Measurements from ENCODE around the gene REG1B. TPM values are rescaled to one million over a fixed set of nuclear protein-coding genes. Genes with fewer than 3 reads are reported as not detected.
A peak's percentile ranks its signal among the peaks of the same experiment; 100 is the strongest.

Gene REG1B, protein sequence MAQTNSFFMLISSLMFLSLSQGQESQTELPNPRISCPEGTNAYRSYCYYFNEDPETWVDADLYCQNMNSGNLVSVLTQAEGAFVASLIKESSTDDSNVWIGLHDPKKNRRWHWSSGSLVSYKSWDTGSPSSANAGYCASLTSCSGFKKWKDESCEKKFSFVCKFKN
- not detected for polyA plus RNA-seq (ENCODE audit: low read depth in 6 of 6)

GRCh38 chr2:79087785-79088364 is at the start of gene REG1B:
Gene REG1B, minus strand, starts transcription at chr2:79087993. Its CDS starts 381 bp downstream, at chr2:79087612.
- Mint-ChIP-seq H3K4me3 (peak within 1 kb of the TSS in 2 of 8 donors; percentile 11 to 20), H3K36me3 (peaks cover 0 to 2% of the 10 kb centered on the region in 2 donors), H3K9me3 (peaks cover 0 to 7% (median 0%) of the 10 kb centered on the region in 7 donors), H3K27me3 (no peaks in the 10 kb centered on the region), H3K27ac (peak within 1 kb of the TSS in 2 of 6 donors; percentile 50 to 64), H3K4me1 (peaks cover 19 to 30% (median 25%) of the 10 kb centered on the region in 3 donors)
- ATAC-seq (ENCODE audit: low read depth in 2 of 2) (no peak), DNase-seq (no peak)

- peaks cover 0 to 2% (median 0%) of the 10 kb centered on the region in 7 donors for H3K9me3 Mint-ChIP-seq
- no peak for ATAC-seq (ENCODE audit: low read depth in 2 of 2)
- peaks cover 0 to 9% (median 3%) of the 10 kb centered on the region in 3 donors for H3K4me1 Mint-ChIP-seq
These were observed 43.9 kb upstream of the REG1B start for GRCh38 chr2:79131687-79132086.

DNA sequence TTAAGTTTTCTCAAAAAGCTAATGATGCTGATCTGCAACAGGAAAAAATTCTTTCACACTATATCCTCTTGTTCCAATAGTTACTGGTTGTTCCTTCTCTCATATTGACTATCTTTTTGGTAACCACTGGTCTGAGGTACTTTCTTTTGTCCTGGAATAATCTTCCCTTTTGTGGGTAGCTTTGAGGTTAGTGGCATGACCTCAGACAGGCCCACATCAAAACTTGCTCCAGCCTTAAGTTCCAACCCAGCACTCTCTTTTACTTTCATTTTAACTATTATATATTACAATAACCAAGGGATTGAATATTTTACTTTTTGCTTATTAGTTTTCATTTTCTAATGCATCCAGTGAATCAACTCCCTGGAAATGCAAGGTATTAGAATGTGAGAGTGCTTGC is 42.0 kb upstream of the REG1B start:
- H3K36me3 Mint-ChIP-seq, result no peaks in the 10 kb centered on the region
- no peak for DNase-seq
- ATAC-seq (ENCODE audit: low read depth in 2 of 2), result no peak
- no peak overlapping the region for H3K4me3 Mint-ChIP-seq
- H3K27me3 Mint-ChIP-seq, result peaks cover 0 to 7% (median 4%) of the 10 kb centered on the region in 3 donors
- peaks cover 0 to 9% (median 3%) of the 10 kb centered on the region in 3 donors for H3K4me1 Mint-ChIP-seq
- H3K9me3 Mint-ChIP-seq, result no peaks in the 10 kb centered on the region
- H3K27ac Mint-ChIP-seq, result no peak overlapping the region

More at GRCh38 chr2:79131687-79132086, 43.9 kb upstream of the REG1B start:
- no peak for DNase-seq
- Mint-ChIP-seq H3K4me3 (no peak overlapping the region), H3K27me3 (peaks cover 4 to 24% (median 12%) of the 10 kb centered on the region in 3 donors), H3K27ac (no peak overlapping the region), H3K36me3 (no peaks in the 10 kb centered on the region)

- H3K27ac Mint-ChIP-seq, result no peak overlapping the region
- DNase-seq (no peak), ATAC-seq (ENCODE audit: low read depth in 2 of 2) (no peak)
- peaks cover 0 to 9% (median 3%) of the 10 kb centered on the region in 3 donors for H3K4me1 Mint-ChIP-seq
- H3K9me3 Mint-ChIP-seq, result no peaks in the 10 kb centered on the region
- peaks cover 0 to 5% (median 4%) of the 10 kb centered on the region in 3 donors for H3K27me3 Mint-ChIP-seq
- H3K4me3 Mint-ChIP-seq, result no peak overlapping the region
- no peaks in the 10 kb centered on the region for H3K36me3 Mint-ChIP-seq
These were observed 41.5 kb upstream of the REG1B start for GRCh38 chr2:79129260-79129659.

GRCh38 chr2:79128406-79128805 is 40.6 kb upstream of the REG1B start:
- Mint-ChIP-seq H3K27ac (peak overlapping the region in 2 of 6 donors; percentile 9 to 70), H3K27me3 (peaks cover 0 to 4% (median 0%) of the 10 kb centered on the region in 3 donors), H3K36me3 (no peaks in the 10 kb centered on the region), H3K9me3 (no peaks in the 10 kb centered on the region), H3K4me1 (peaks cover 0 to 9% (median 3%) of the 10 kb centered on the region in 3 donors), H3K4me3 (no peak overlapping the region)
- ATAC-seq (ENCODE audit: low read depth in 2 of 2) (no peak), DNase-seq (no peak)

GRCh38 chr2:79125721-79125985 is 37.9 kb upstream of the REG1B start:
- Mint-ChIP-seq H3K4me1 (peaks cover 0 to 9% (median 3%) of the 10 kb centered on the region in 3 donors), H3K27ac (no peak overlapping the region), H3K36me3 (peaks cover 0 to 9% of the 10 kb centered on the region in 2 donors), H3K9me3 (no peaks in the 10 kb centered on the region), H3K4me3 (no peak overlapping the region), H3K27me3 (peaks cover 0 to 8% (median 4%) of the 10 kb centered on the region in 3 donors)
- no peak for ATAC-seq (ENCODE audit: low read depth in 2 of 2)
- DNase-seq, result no peak

- Mint-ChIP-seq H3K9me3 (no peaks in the 10 kb centered on the region), H3K27me3 (peaks cover 0 to 8% (median 4%) of the 10 kb centered on the region in 3 donors), H3K4me3 (no peak overlapping the region), H3K4me1 (peaks cover 0 to 6% (median 3%) of the 10 kb centered on the region in 3 donors), H3K27ac (peak overlapping the region in 3 of 6 donors; percentile 8 to 27 (median 14)), H3K36me3 (peaks cover 0 to 9% of the 10 kb centered on the region in 2 donors)
- DNase-seq, result no peak
- no peak for ATAC-seq (ENCODE audit: low read depth in 2 of 2)
These were observed 37.3 kb upstream of the REG1B start for GRCh38 chr2:79124907-79125720.

GRCh38 chr2:79122676-79123075 is 34.9 kb upstream of the REG1B start:
- H3K4me1 Mint-ChIP-seq, result no peaks in the 10 kb centered on the region

DNA sequence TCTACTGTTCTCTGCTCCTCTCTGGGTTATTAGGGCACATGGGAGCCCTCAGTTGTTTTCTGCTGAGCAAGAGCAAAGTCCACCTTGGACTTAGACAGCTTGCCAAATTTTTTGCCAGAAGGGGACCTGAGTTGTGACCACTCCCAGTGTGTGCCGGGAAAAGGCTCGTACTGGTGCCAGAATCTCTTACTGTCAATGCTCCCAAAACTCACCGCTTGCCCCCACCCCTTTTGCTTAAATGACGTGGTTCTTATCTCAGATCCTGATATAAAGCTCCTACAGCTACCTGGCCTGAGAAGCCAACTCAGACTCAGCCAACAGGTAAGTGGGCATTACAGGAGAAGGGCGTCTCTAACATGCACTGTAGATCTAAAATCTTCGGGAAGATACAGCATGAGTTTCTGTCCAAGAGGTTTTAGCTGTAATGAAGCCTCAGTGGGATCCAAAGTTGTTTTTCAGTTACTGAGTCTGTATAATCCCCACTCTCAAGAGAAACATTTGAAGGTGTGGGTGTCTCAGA is 32.5 kb upstream of the REG1B start, which contains the start of gene REG1A:
TSS of gene REG1A (plus strand) at position 295 of the 520 bp plus-strand sequence. CDS start 374 bp downstream, outside the sequence.
- ATAC-seq (ENCODE audit: low read depth in 2 of 2), result no peak
- H3K36me3 Mint-ChIP-seq, result peaks cover 0 to 9% of the 10 kb centered on the region in 2 donors

More at GRCh38 chr2:79122676-79123075, 34.9 kb upstream of the REG1B start:
- no peak for DNase-seq
- Mint-ChIP-seq H3K36me3 (peaks cover 0 to 9% of the 10 kb centered on the region in 2 donors), H3K27ac (no peak overlapping the region), H3K27me3 (peaks cover 0 to 8% (median 8%) of the 10 kb centered on the region in 3 donors), H3K4me3 (no peak overlapping the region), H3K9me3 (peaks cover 0 to 3% (median 0%) of the 10 kb centered on the region in 7 donors)
- ATAC-seq (ENCODE audit: low read depth in 2 of 2), result no peak

GRCh38 chr2:79116997-79117928 is 29.5 kb upstream of the REG1B start:
- H3K4me3 Mint-ChIP-seq, result no peak overlapping the region
- no peak for ATAC-seq (ENCODE audit: low read depth in 2 of 2)
- no peak for DNase-seq
- peaks cover 0 to 13% (median 4%) of the 10 kb centered on the region in 3 donors for H3K27me3 Mint-ChIP-seq
- H3K36me3 Mint-ChIP-seq, result peaks cover 0 to 9% of the 10 kb centered on the region in 2 donors
- peaks cover 0 to 3% (median 0%) of the 10 kb centered on the region in 7 donors for H3K9me3 Mint-ChIP-seq
- no peak overlapping the region for H3K27ac Mint-ChIP-seq
- H3K4me1 Mint-ChIP-seq, result peaks cover 0 to 25% (median 6%) of the 10 kb centered on the region in 3 donors

More for the DNA sequence above, 32.5 kb upstream of the REG1B start, which contains the start of gene REG1A:
- Mint-ChIP-seq H3K27ac (peak within 1 kb of the TSS in 4 of 6 donors; percentile 10 to 58 (median 36)), H3K4me1 (peaks cover 0 to 8% (median 1%) of the 10 kb centered on the region in 3 donors), H3K9me3 (peaks cover 0 to 3% (median 0%) of the 10 kb centered on the region in 7 donors), H3K27me3 (peaks cover 0 to 8% (median 4%) of the 10 kb centered on the region in 3 donors), H3K4me3 (no peak within 1 kb of the TSS)
- no peak for DNase-seq

DNA sequence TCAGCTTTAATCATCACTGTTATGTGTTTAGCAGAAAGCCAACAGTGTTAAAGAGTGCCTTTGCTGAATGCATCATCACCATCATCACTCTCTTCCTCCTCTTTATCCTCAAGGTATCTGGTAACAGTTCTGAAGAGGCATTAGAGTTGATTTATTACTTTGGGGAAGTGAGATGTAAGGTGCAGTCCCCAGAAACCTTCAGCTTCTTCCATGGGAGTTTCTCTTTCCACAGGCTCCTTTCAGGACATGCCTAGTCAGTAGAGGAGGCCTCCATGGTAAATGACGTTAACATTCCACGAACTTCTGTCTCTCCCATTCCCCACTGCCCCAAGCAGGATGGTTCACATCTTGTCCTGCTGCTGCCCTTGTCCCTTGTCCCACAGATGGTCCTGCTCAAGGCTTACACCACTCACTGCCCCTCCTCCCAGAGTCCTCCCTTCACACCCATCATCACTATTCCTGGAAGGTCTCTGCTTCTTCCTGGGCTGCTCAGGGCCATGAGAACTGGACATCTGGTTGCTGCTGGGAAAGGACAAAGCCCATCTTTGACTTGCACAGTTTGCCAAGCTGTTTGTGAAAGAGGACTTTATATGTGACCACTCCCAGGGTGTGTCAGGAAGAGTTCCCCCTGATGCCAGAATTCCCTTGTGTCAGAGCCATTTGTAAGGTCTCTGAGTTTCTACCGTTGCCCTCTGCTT is 27.2 kb upstream of the REG1B start:
- Mint-ChIP-seq H3K9me3 (peaks cover 0 to 5% (median 2%) of the 10 kb centered on the region in 7 donors), H3K36me3 (no peaks in the 10 kb centered on the region), H3K4me3 (no peak overlapping the region), H3K27ac (peak overlapping the region in 4 of 6 donors; percentile 2 to 85 (median 62)), H3K4me1 (peaks cover 0 to 33% (median 6%) of the 10 kb centered on the region in 3 donors), H3K27me3 (peaks cover 0 to 5% (median 4%) of the 10 kb centered on the region in 3 donors)
- no peak for DNase-seq
- no peak for ATAC-seq (ENCODE audit: low read depth in 2 of 2)

DNA sequence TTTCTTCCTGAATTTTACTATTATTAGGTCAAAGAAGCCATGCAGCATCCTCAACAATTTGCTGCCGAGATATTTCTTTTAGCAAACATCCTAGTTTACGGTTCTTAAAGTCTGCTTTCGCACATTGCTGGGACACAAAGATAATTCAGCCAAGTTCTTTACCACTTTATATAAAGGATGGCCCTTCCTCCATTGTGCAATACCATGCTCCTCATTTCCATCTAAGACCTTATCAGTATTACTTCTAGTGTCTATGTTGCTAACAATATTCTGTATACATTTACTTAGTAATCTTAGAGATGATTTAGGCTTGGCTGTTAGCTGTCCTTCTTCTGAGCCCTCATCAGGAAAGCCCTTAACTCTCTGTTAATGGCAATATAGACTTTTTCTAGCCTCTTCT is 24.5 kb upstream of the REG1B start:
- Mint-ChIP-seq H3K4me1 (peaks cover 0 to 33% (median 6%) of the 10 kb centered on the region in 3 donors), H3K9me3 (peaks cover 0 to 4% (median 0%) of the 10 kb centered on the region in 7 donors), H3K27me3 (peaks cover 0 to 5% (median 0%) of the 10 kb centered on the region in 3 donors), H3K36me3 (no peaks in the 10 kb centered on the region), H3K27ac (peak overlapping the region in 1 of 6 donors; percentile 30), H3K4me3 (peak overlapping the region in 1 of 8 donors; percentile 73)
- no peak for ATAC-seq (ENCODE audit: low read depth in 2 of 2)
- DNase-seq, result no peak

Measured in naive B cell (primary cell).